Astrocyte (in vitro differentiated cells and primary cell): Measurements from ENCODE around the gene H3-3A. TPM values are rescaled to one million over a fixed set of nuclear protein-coding genes. Genes with fewer than 3 reads are reported as not detected.

ENCODE experiments used
- DNase-seq: peaks from one replicate; pipeline ENCODE4 v3.0.0-alpha.2; 2010; ENCODE audit warnings: low read depth
- FAIRE-seq: peaks from 2 replicates; lab custom pipeline; 2011; peaks lifted over from hg19 to GRCh38; lab: Jason Lieb, UNC
- H2AFZ ChIP-seq: 2 replicates; pipeline ENCODE4 v1.6.0; 2012; ENCODE audit warnings: low read depth, low read length, inconsistent platforms
- H3K27ac ChIP-seq: 2 replicates; pipeline ENCODE4 v1.5.1; 2011; ENCODE audit warnings: low read depth, low read length, inconsistent platforms
- H3K27me3 ChIP-seq: 2 replicates; pipeline ENCODE4 v1.6.0; 2011; ENCODE audit warnings: low read length, inconsistent platforms; ENCODE audit not compliant: insufficient read depth
- H3K36me3 ChIP-seq: 2 replicates; pipeline ENCODE4 v1.5.1; 2011; ENCODE audit warnings: low read length, inconsistent platforms; ENCODE audit not compliant: insufficient read depth
- H3K4me1 ChIP-seq: 2 replicates; pipeline ENCODE4 v1.5.1; 2011; ENCODE audit warnings: low read length, inconsistent platforms; ENCODE audit not compliant: insufficient read depth
- H3K4me2 ChIP-seq: 2 replicates; pipeline ENCODE4 v1.6.0; 2012; ENCODE audit warnings: low read length, inconsistent platforms
- H3K4me3 ChIP-seq: 2 replicates; pipeline ENCODE4 v1.5.1; 2011; ENCODE audit warnings: low read depth, mild to moderate bottlenecking, low read length, inconsistent platforms; ENCODE audit not compliant: insufficient read depth
- H3K79me2 ChIP-seq: 2 replicates; pipeline ENCODE4 v1.6.0; 2012; ENCODE audit warnings: mild to moderate bottlenecking, low read length, inconsistent platforms; ENCODE audit not compliant: insufficient read depth
- H3K9ac ChIP-seq: 2 replicates; pipeline ENCODE4 v1.6.0; 2012; ENCODE audit warnings: mild to moderate bottlenecking, low read length, inconsistent platforms
- H3K9me3 ChIP-seq: 2 replicates; pipeline ENCODE4 v1.5.1; 2012; ENCODE audit warnings: low read depth, mild to moderate bottlenecking, low read length, inconsistent platforms; ENCODE audit not compliant: insufficient read depth
- H4K20me1 ChIP-seq: 2 replicates; pipeline ENCODE4 v1.6.0; 2012; ENCODE audit warnings: low read length, inconsistent platforms; ENCODE audit not compliant: insufficient read depth
- H3K27ac Mint-ChIP-seq: one replicate; pipeline ENCODE4 v1.8.0; 2021; ENCODE audit warnings: mild to moderate bottlenecking, mixed read lengths; ENCODE audit not compliant: unreplicated experiment
- H3K27me3 Mint-ChIP-seq: one replicate; pipeline ENCODE4 v1.8.0; 2021; ENCODE audit warnings: low read depth, mixed read lengths; ENCODE audit not compliant: unreplicated experiment
- H3K36me3 Mint-ChIP-seq: one replicate; pipeline ENCODE4 v1.8.0; 2021; ENCODE audit warnings: low read depth, mixed read lengths; ENCODE audit not compliant: unreplicated experiment
- H3K4me1 Mint-ChIP-seq: one replicate; pipeline ENCODE4 v1.8.0; 2021; ENCODE audit warnings: low read depth, mixed read lengths; ENCODE audit not compliant: unreplicated experiment
- H3K4me3 Mint-ChIP-seq: one replicate; pipeline ENCODE4 v1.8.0; 2021; ENCODE audit warnings: mild to moderate bottlenecking, moderate library complexity, mixed read lengths; ENCODE audit not compliant: unreplicated experiment
- H3K9me3 Mint-ChIP-seq: one replicate; pipeline ENCODE4 v1.8.0; 2021; ENCODE audit warnings: mild to moderate bottlenecking, mixed read lengths; ENCODE audit not compliant: unreplicated experiment
- CTCF ChIP-seq: IDR thresholded peaks from 2 replicates; pipeline ENCODE4 v1.5.1; 2011; ENCODE audit warnings: low read depth, mild to moderate bottlenecking, inconsistent platforms, low read length, moderate library complexity; ENCODE audit not compliant: insufficient read depth
- EZH2 ChIP-seq: IDR thresholded peaks from 2 replicates; pipeline ENCODE4 v1.6.1; 2012; ENCODE audit warnings: mild to moderate bottlenecking, low read length, inconsistent platforms; ENCODE audit not compliant: insufficient read depth
- total RNA-seq: library from RNA; stranded (reverse); gene quantifications from 2 replicates; pipeline ENCODE4 v1.2.1, GENCODE V29; 2021

The H3-3A gene
- total RNA-seq, 1 donor from 2014 or later = 375 TPM

GRCh38 chr1:226021401-226021800 is 41.1 kb upstream of the H3-3A start:
- Mint-ChIP-seq H3K27ac (no peak overlapping the region), H3K9me3 (no peaks in the 10 kb centered on the region), H3K4me3 (no peak overlapping the region), H3K27me3 (peaks cover 8% of the 10 kb centered on the region), H3K4me1 (no peaks in the 10 kb centered on the region), H3K36me3 (no peaks in the 10 kb centered on the region)
- no peak overlapping the region for H3K4me2 ChIP-seq
- no peaks in the 10 kb centered on the region for H3K9me3 ChIP-seq
- H3K4me1 ChIP-seq = no peaks in the 10 kb centered on the region
- H3K27me3 ChIP-seq = no peaks in the 10 kb centered on the region
- no peak for TF ChIP-seq CTCF
- no peak for TF ChIP-seq EZH2
- H3K27ac ChIP-seq = no peak overlapping the region
- H3K79me2 ChIP-seq = no peaks in the 10 kb centered on the region
- H2AFZ ChIP-seq = no peak overlapping the region
- DNase-seq = no peak
- FAIRE-seq = no peak
- H4K20me1 ChIP-seq = no peaks in the 10 kb centered on the region
- H3K9ac ChIP-seq = no peak overlapping the region
- no peaks in the 10 kb centered on the region for H3K36me3 ChIP-seq
- no peak overlapping the region for H3K4me3 ChIP-seq

GRCh38 chr1:226021801-226022200 is 40.7 kb upstream of the H3-3A start:
- no peak for FAIRE-seq
- peaks cover 8% of the 10 kb centered on the region for H3K27me3 Mint-ChIP-seq

More at GRCh38 chr1:226021801-226022200, 40.7 kb upstream of the H3-3A start:
- Mint-ChIP-seq H3K4me1 (no peaks in the 10 kb centered on the region), H3K36me3 (no peaks in the 10 kb centered on the region), H3K27ac (no peak overlapping the region), H3K4me3 (no peak overlapping the region), H3K9me3 (no peaks in the 10 kb centered on the region)
- no peak for TF ChIP-seq CTCF
- no peak for TF ChIP-seq EZH2
- no peaks in the 10 kb centered on the region for H3K79me2 ChIP-seq
- no peaks in the 10 kb centered on the region for H3K9me3 ChIP-seq
- H3K4me1 ChIP-seq = no peaks in the 10 kb centered on the region
- H3K9ac ChIP-seq = no peak overlapping the region
- no peak overlapping the region for H3K4me2 ChIP-seq
- no peak overlapping the region for H3K27ac ChIP-seq
- DNase-seq = no peak
- no peaks in the 10 kb centered on the region for H3K27me3 ChIP-seq
- H4K20me1 ChIP-seq = no peaks in the 10 kb centered on the region
- H3K36me3 ChIP-seq = no peaks in the 10 kb centered on the region
- H3K4me3 ChIP-seq = no peak overlapping the region
- no peak overlapping the region for H2AFZ ChIP-seq
